Psoas muscle (tissue), 8 donors: ENCODE measurements around the gene RSPH6A. TPM values are rescaled to one million over a fixed set of nuclear protein-coding genes. Genes with fewer than 3 reads are reported as not detected.

Experiments
- ATAC-seq, 4 donors: fragments of 200-7000 bp; cut with Tn5 transposase; one replicate each; pipeline ENCODE4 v1.9.1; 2020; ENCODE audit warnings: moderate library complexity in 3 of 4, mild to moderate bottlenecking in 2 of 4
- DNase-seq, 2 donors: peaks; one replicate each; pipeline ENCODE4 v3.0.0-alpha.2; 2020
- H3K27ac ChIP-seq: fragments of 200-600 bp; one replicate; pipeline ENCODE4 v1.8.0; 2022
- H3K27me3 ChIP-seq, 3 donors: fragments of 200-600 bp in 1 of 3; one replicate each; pipeline versions ENCODE4 v1.6.1 to v1.8.0; 2013 to 2022; ENCODE audit warnings: low read length in 2 of 3, mild to moderate bottlenecking in 2 of 3, moderate library complexity in 1 of 3; ENCODE audit not compliant: insufficient read depth in 3 of 3
- H3K36me3 ChIP-seq, 2 donors: fragments of 200-600 bp in 1 of 2; one replicate each; pipeline versions ENCODE4 v1.6.1 to v1.8.0; 2013 to 2022; ENCODE audit warnings: low read depth in 1 of 2, mild to moderate bottlenecking in 1 of 2, moderate library complexity in 1 of 2; ENCODE audit not compliant: insufficient read depth in 1 of 2
- H3K4me1 ChIP-seq: fragments of 200-600 bp; one replicate; pipeline ENCODE4 v1.8.0; 2022
- H3K4me3 ChIP-seq: fragments of 200-600 bp; one replicate; pipeline ENCODE4 v1.8.0; 2022; ENCODE audit warnings: mild to moderate bottlenecking
- H3K9me3 ChIP-seq: fragments of 200-600 bp; one replicate; pipeline ENCODE4 v1.8.0; 2022
- CTCF ChIP-seq: fragments of 200-600 bp; IDR thresholded peaks from one replicate; pipeline ENCODE4 v1.8.0; 2022; ENCODE audit warnings: antibody characterized with exemption
- WGBS, 3 donors: extraction: QIAGEN DNeasy Blood & Tissue Kit; methylation state at CpG; one replicate each; pipeline versions ENCODE4 v1.1.6 to v1.1.7; 2013; 5-methylcytosine and 5-hydroxymethylcytosine counted together
- intact Hi-C, 2 donors: fragments of 100-400 bp; cut with DNase I; formaldehyde crosslinking; loops; one replicate each; pipeline versions ENCODE4 v1.11.0 to v1.14.2; 2022
- polyA plus RNA-seq, 3 donors: library from polyadenylated mRNA; stranded (reverse); fragments of 200-250 nt; gene quantifications; one replicate each; pipeline ENCODE4 v1.2.3, GENCODE V29; 2013
- total RNA-seq, 4 donors: library from RNA; stranded (reverse); fragmentation: NEBNext Ultra II Directional in 2 of 4; extraction: Animal tissue kit (Norgen Biotek cat#: 25700) in 2 of 4; gene quantifications; one replicate each; pipeline versions ENCODE4 v1.2.1 to v1.2.4, GENCODE V29; 2021 to 2023
- donor health status: healthy with polysubstance abuse.
- donor health status: DM: no; HTN: no; CAD: no; lungs with moderate emphysema.
- donor health status: Bipolar disorder and iron deficiency.
- donor health status: healthy.
- donor health status: DM: yes; HTN: yes; CAD: no.
- donor health status: DM: no; HTN: no; CAD: no.
- donor health status: DM: no; HTN: no; CAD: no.
- donor health status: DM: yes; HTN: yes; CAD: no.

Gene RSPH6A
- total and polyA plus RNA-seq, 7 donors: 0.03 to 0.15 (median 0.09) TPM; not detected in 3

DNA sequence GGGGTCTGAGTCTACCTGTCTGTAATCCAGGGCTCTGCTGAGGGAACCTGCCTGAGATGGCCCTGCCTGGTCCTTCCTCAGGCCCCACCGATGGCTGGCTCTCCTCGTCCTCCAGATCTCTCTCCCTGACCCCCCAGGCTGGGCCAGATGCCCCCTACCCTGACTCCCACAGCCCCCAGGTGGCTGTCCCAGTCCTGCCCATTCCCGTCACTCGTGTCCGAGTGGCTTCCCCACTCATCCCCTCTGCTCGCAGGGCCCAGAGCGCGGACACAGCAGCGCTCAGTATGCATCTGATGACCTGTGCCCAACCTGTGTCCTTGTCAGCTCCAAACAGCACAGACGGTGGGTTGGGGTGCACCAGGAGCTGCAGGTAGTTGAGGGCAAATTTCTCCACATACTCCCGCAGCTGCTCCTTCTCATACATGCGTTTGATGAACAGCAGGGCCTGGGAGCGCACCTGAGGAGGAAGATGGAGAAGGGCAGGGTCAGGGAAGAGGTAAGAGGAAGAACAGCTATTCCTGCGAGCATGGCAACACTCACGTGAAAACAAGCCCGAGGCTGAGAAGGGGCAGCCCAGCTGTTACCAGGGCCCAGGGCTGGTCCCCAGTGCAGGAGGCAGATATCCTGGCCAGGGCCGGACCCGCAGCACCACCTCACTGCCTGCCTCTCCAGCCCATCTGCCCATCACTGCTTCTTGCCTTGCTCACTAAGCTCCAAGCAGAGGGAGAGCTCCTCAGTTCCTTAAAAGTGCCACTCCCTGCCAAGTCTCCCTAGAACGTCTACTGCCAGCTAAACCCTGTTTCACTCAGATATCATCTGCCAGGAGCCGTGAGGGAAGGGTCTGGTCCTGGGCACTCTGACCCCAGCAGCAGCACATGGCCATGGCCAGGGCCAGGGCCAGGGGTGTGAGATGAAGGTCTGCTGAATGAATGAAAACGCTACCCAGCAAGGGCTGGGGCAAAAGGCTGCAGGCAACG, 11.1 kb upstream of the RSPH6A start:
- Histone ChIP-seq H3K36me3 (peaks cover 9 to 90% of the 10 kb centered on the region in 2 donors), H3K27ac (no peak overlapping the region), H3K27me3 (no peaks in the 10 kb centered on the region), H3K9me3 (no peaks in the 10 kb centered on the region), H3K4me1 (peaks cover 5% of the 10 kb centered on the region), H3K4me3 (no peak overlapping the region)
- ATAC-seq: no peak
- DNase-seq: no peak
- 82 to 90% (median 82%) methylated on average over 21 to 22 of the region's 22 CpGs for WGBS, 3 donors
- intact Hi-C loops: no loop called here
- TF ChIP-seq CTCF: no peak

DNA sequence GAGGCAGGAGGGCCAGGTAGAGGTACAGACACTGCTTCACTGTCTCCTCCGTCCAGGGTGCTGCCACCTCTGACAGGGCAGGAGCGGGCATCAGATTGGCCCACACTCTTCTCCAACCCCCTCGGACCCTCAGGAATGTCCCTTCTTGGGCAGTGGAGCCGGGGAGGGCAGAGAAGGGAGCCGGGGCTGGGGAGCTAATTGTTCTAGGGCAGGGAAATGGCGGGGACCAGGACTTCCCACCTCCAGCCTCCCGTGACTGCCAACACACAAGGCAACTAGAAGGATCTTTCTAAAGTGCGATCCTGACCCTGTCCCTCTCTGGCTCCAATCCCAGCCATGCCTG, 10.1 kb upstream of the RSPH6A start:
- H3K36me3 ChIP-seq: peaks cover 9 to 88% of the 10 kb centered on the region in 2 donors
- intact Hi-C loops: no loop called here
- H3K4me3 ChIP-seq: no peak overlapping the region
- WGBS, 3 donors: 90 to 97% (median 95%) methylated on average over 8 of the region's 8 CpGs
- H3K27ac ChIP-seq: no peak overlapping the region
- TF ChIP-seq CTCF: no peak
- no peak for ATAC-seq
- DNase-seq: peak in 1 of 2 donors; percentile 40
- H3K9me3 ChIP-seq: no peaks in the 10 kb centered on the region
- H3K27me3 ChIP-seq: no peaks in the 10 kb centered on the region
- H3K4me1 ChIP-seq: peaks cover 5% of the 10 kb centered on the region

- Histone ChIP-seq H3K27ac (peak overlapping the region; percentile 23), H3K27me3 (no peaks in the 10 kb centered on the region), H3K36me3 (peaks cover 9 to 88% of the 10 kb centered on the region in 2 donors), H3K4me1 (peaks cover 5% of the 10 kb centered on the region), H3K9me3 (no peaks in the 10 kb centered on the region), H3K4me3 (no peak overlapping the region)
- ATAC-seq (no peak), DNase-seq (peak in 1 of 2 donors; percentile 34)
- no peak for TF ChIP-seq CTCF
- WGBS, 3 donors: 84 to 87% (median 86%) methylated on average over 26 of the region's 26 CpGs
- intact Hi-C loops: no loop called here
Measured at GRCh38 chr19:45824531-45825262, 9.6 kb upstream of the RSPH6A start.

DNA sequence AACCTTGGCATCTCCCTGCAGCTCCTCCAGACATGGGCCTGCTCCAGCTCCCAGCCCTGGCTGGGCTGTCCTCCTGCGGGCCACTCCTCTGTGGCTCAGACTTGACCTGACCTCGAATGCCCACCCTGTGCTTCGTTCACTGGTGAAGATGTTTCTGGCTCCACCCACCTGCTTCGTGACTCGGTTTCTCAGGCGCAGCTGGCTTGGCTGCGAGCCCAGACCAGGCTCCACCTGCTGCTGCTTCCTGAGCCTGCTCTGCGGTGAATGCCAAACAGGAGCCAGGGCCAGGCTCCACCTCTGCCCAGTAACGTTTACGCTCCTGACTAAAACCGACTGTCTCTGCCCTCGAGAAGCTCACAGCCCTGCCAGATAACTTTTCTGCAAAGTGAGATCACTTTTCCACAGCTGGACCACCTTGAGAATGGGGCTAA, 8.9 kb upstream of the RSPH6A start:
- peak in 3 of 4 donors; percentile 22 to 74 (median 63) for ATAC-seq
- WGBS, 3 donors: 26 to 37% (median 37%) methylated on average over 12 of the region's 12 CpGs
- Histone ChIP-seq H3K9me3 (no peaks in the 10 kb centered on the region), H3K4me1 (peaks cover 5% of the 10 kb centered on the region), H3K4me3 (no peak overlapping the region), H3K27ac (peak overlapping the region; percentile 23), H3K27me3 (no peaks in the 10 kb centered on the region), H3K36me3 (peaks cover 9 to 85% of the 10 kb centered on the region in 2 donors)
- intact Hi-C loops: no loop called here
- TF ChIP-seq CTCF: no peak
- peak in 1 of 2 donors; percentile 50 for DNase-seq
